Mesendoderm (in vitro differentiated cells): Measurements from ENCODE around the gene UBASH3B.

Source experiments
- DNase-seq: peaks from one replicate; pipeline ENCODE4 v3.0.0; 2013
- H2AK5ac ChIP-seq: 2 replicates; pipeline ENCODE4 v1.6.1; 2013; ENCODE audit warnings: low read length, inconsistent platforms
- H2BK120ac ChIP-seq: 2 replicates; pipeline ENCODE4 v1.6.1; 2013; ENCODE audit warnings: low read depth, mild to moderate bottlenecking, low read length, moderate library complexity, mixed read lengths
- H2BK15ac ChIP-seq: replicated peaks from 2 replicates; pipeline ENCODE4 v1.6.1; 2013; ENCODE audit warnings: low read depth, mild to moderate bottlenecking, moderate library complexity
- H2BK5ac ChIP-seq: 2 replicates; pipeline ENCODE4 v1.6.1; 2013; ENCODE audit warnings: low read length, inconsistent platforms
- H3K18ac ChIP-seq: 2 replicates; pipeline ENCODE4 v1.6.1; 2013; ENCODE audit warnings: mild to moderate bottlenecking, low read length, mixed read lengths
- H3K23ac ChIP-seq: one replicate; pipeline ENCODE4 v1.6.1; 2013; ENCODE audit warnings: low read length
- H3K27ac ChIP-seq: 2 replicates; pipeline ENCODE4 v1.5.1; 2013; ENCODE audit warnings: low read depth, mild to moderate bottlenecking, inconsistent platforms, low read length, moderate library complexity
- H3K27me3 ChIP-seq: 2 replicates; pipeline ENCODE4 v1.6.1; 2013; ENCODE audit warnings: low read length, control low read depth, mild to moderate bottlenecking, inconsistent platforms; ENCODE audit not compliant: insufficient read depth, poor library complexity
- H3K36me3 ChIP-seq: 2 replicates; pipeline ENCODE4 v1.6.1; 2013; ENCODE audit warnings: low read length, inconsistent platforms; ENCODE audit not compliant: control insufficient read depth, insufficient read depth
- H3K4ac ChIP-seq: one replicate; pipeline ENCODE4 v1.6.1; 2013; ENCODE audit warnings: low read depth, mild to moderate bottlenecking, low read length, moderate library complexity
- H3K4me1 ChIP-seq: 2 replicates; pipeline ENCODE4 v1.6.1; 2013; ENCODE audit warnings: low read depth, low read length, inconsistent platforms; ENCODE audit not compliant: control insufficient read depth
- H3K4me2 ChIP-seq: 2 replicates; pipeline ENCODE4 v1.6.1; 2013; ENCODE audit warnings: low read length
- H3K4me3 ChIP-seq: 2 replicates; pipeline ENCODE4 v1.5.1; 2013; ENCODE audit warnings: mild to moderate bottlenecking, low read length
- H3K56ac ChIP-seq: one replicate; pipeline ENCODE4 v1.6.1; 2013; ENCODE audit warnings: low read length
- H3K79me1 ChIP-seq: 2 replicates; pipeline ENCODE4 v1.6.1; 2013; ENCODE audit warnings: low read length, inconsistent platforms
- H3K79me2 ChIP-seq: 2 replicates; pipeline ENCODE4 v1.6.1; 2013; ENCODE audit warnings: mild to moderate bottlenecking, low read length; ENCODE audit not compliant: control insufficient read depth, insufficient read depth
- H3K9ac ChIP-seq: 2 replicates; pipeline ENCODE4 v1.6.1; 2013; ENCODE audit warnings: low read length, inconsistent platforms
- H4K5ac ChIP-seq: one replicate; pipeline ENCODE4 v1.6.1; 2013; ENCODE audit warnings: low read length
- H4K8ac ChIP-seq: one replicate; pipeline ENCODE4 v1.6.1; 2013; ENCODE audit warnings: low read depth, mild to moderate bottlenecking, control low read depth, low read length, moderate library complexity
- WGBS: extraction: QIAGEN DNeasy Blood & Tissue Kit; methylation state at CpG from one replicate; pipeline ENCODE4 v1.1.7; 2013; ENCODE audit warnings: low lambda C conversion rate, missing lambda C conversion rate; ENCODE audit not compliant: insufficient coverage; ENCODE audit errors: extremely low coverage; 5-methylcytosine and 5-hydroxymethylcytosine counted together

The UBASH3B gene

DNA sequence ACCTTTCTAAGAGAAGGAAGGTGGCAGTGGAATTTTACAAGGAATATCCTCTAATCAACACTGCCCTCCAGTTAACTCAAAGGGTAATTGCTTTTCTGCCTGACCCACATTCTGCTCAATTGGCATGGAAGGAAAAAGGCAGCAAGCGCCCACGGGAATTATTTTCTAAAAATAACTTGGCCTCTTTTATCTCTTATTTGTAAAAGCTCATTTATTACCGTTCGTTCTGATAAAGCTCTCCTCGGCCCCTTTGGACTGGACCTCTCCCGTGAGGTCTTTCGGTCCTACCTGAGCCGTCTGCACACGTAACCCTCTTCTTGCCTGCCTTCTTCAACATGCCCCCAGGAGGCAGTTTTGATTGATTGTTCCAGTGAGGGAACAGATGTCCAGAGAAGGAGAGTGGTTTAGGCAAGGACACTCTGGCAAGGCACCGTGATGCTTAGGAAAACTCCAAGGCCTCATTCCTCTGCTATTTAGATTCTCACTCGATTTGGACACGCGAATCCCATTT, 129.6 kb downstream of the UBASH3B start:
- WGBS = no CpG with 5 or more reads among the region's 13 CpGs
- Histone ChIP-seq H3K4me3 (no peak overlapping the region), H3K4ac (no peak overlapping the region), H3K56ac (no peak overlapping the region), H4K5ac (no peak overlapping the region), H3K27me3 (no peaks in the 10 kb centered on the region), H2BK15ac (no peak overlapping the region), H2BK120ac (no peak overlapping the region), H3K36me3 (no peaks in the 10 kb centered on the region), H3K79me2 (no peaks in the 10 kb centered on the region), H3K27ac (no peak overlapping the region), H3K9ac (no peak overlapping the region), H3K4me1 (no peaks in the 10 kb centered on the region), H3K18ac (no peak overlapping the region), H3K4me2 (no peak overlapping the region), H4K8ac (no peak overlapping the region), H2AK5ac (no peak overlapping the region), H3K23ac (no peak overlapping the region), H2BK5ac (no peak overlapping the region), H3K79me1 (no peaks in the 10 kb centered on the region)
- no peak for DNase-seq

DNA sequence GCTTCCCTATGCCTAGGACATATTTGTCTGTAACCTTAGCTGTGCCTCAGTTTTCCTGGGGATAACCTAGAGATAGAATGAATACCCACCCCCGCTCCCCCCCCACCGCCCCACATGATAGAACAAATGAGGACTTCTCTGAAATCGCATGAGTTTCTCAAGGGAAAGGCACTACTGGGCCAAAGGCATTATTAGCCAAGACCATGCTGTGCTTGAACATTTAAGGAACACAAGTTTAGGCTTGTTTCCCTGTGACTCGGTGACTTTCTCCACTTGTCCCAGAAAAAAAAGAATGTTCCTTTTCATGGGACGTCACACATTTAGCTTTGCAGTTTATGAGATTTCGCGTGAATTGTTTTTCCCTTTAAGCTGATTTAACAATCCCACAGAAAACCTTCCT, 131.4 kb downstream of the UBASH3B start:
- Histone ChIP-seq H3K27ac (no peak overlapping the region), H4K8ac (no peak overlapping the region), H3K56ac (no peak overlapping the region), H3K23ac (no peak overlapping the region), H3K36me3 (no peaks in the 10 kb centered on the region), H3K27me3 (no peaks in the 10 kb centered on the region), H3K4me2 (no peak overlapping the region), H3K79me1 (no peaks in the 10 kb centered on the region), H2BK15ac (no peak overlapping the region), H3K4ac (no peak overlapping the region), H2BK5ac (no peak overlapping the region), H2AK5ac (no peak overlapping the region), H3K18ac (no peak overlapping the region), H3K4me1 (no peaks in the 10 kb centered on the region), H3K9ac (no peak overlapping the region), H3K4me3 (no peak overlapping the region), H3K79me2 (no peaks in the 10 kb centered on the region), H4K5ac (no peak overlapping the region), H2BK120ac (no peak overlapping the region)
- no CpG with 5 or more reads among the region's 7 CpGs for WGBS
- DNase-seq = no peak

DNA sequence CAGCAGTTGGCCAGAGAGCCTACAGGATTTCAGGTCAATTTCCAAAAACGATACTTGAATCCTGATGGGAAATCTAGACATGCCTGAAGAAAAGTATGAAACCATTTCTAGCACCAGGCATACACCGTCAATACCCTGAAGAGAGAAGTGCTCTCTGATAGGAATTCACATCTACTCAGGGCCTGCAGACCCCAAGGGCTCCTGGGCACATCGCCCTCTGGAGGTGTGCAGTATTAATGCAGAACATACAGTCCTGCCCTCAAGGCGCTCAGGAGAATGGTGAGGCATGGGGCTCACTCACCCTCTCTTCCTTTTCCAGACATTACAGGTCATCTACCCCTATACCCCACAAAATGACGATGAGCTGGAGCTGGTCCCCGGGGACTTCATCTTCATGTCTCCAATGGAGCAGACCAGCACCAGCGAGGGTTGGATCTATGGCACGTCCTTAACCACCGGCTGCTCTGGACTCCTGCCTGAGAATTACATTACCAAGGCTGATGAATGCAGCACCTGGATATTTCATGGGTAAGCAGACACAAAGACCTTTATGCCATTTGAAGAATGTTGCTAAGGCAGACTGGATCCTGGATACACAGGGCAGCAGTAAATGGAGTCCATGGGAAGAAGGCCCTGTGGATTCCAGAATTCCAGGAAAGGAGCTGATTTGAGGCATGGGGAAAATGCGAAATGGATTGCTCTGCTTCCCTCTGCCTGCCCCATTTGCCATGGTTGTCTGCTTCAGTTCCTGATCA, 133.4 kb downstream of the UBASH3B start:
- Histone ChIP-seq H3K23ac (no peak overlapping the region), H3K4me1 (no peaks in the 10 kb centered on the region), H4K5ac (no peak overlapping the region), H2BK15ac (no peak overlapping the region), H2BK5ac (no peak overlapping the region), H3K56ac (no peak overlapping the region), H3K4ac (no peak overlapping the region), H3K18ac (no peak overlapping the region), H4K8ac (no peak overlapping the region), H3K27me3 (no peaks in the 10 kb centered on the region), H3K79me2 (no peaks in the 10 kb centered on the region), H3K36me3 (no peaks in the 10 kb centered on the region), H2AK5ac (no peak overlapping the region), H3K4me3 (no peak overlapping the region), H3K9ac (no peak overlapping the region), H3K4me2 (no peak overlapping the region), H2BK120ac (no peak overlapping the region), H3K27ac (no peak overlapping the region), H3K79me1 (no peaks in the 10 kb centered on the region)
- no peak for DNase-seq
- WGBS = no CpG with 5 or more reads among the region's 10 CpGs

DNA sequence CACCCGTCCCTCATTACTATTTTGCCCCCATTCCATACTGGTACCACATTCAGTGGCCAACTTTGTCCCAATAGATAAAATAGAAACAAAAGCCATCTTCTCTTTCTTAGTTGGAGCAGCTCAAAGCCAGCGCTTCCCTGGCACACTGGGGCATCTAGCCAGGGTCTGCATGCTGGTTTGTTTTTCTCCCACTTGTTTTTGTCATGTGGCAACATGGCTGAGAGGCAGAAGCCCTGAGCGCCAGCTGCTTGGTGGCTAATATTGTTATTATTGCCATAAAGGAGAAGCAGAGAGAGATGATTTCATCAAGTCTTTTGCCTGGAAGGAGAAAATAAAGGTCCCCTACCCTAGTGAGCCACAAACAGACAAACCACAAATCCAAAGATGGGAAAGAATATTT, 134.4 kb downstream of the UBASH3B start:
- Histone ChIP-seq H3K27ac (no peak overlapping the region), H2BK120ac (no peak overlapping the region), H3K4me2 (no peak overlapping the region), H3K9ac (no peak overlapping the region), H3K4me3 (no peak overlapping the region), H3K79me2 (no peaks in the 10 kb centered on the region), H3K18ac (no peak overlapping the region), H4K8ac (no peak overlapping the region), H3K56ac (no peak overlapping the region), H2AK5ac (no peak overlapping the region), H3K79me1 (no peaks in the 10 kb centered on the region), H3K27me3 (no peaks in the 10 kb centered on the region), H2BK15ac (no peak overlapping the region), H3K36me3 (no peaks in the 10 kb centered on the region), H2BK5ac (no peak overlapping the region), H3K4ac (no peak overlapping the region), H3K23ac (no peak overlapping the region), H4K5ac (no peak overlapping the region), H3K4me1 (peaks cover 3% of the 10 kb centered on the region)
- DNase-seq = no peak
- WGBS = no CpG with 5 or more reads among the region's 3 CpGs

DNA sequence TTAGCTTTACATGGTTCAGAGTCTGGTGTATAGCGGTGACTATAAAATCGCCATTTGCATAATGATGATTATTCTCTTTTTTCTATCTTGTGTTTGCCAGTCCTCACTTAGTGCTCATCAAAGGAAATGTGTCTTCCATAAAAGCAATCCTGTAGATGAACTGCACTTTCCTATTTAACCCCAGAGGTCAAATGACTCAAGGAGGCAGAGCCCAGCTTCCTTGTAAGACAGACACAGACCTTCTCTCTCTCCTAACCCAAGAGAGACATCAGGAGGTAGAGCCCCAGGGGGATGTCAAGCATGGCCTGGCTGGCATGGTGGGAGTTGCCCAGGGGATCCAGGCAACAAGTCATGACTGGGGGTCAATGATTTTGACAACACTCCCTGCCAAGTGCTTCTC, 135.9 kb downstream of the UBASH3B start:
- H3K27me3 ChIP-seq = no peaks in the 10 kb centered on the region
- H2BK5ac ChIP-seq = no peak overlapping the region
- H3K4ac ChIP-seq = no peak overlapping the region
- no peak overlapping the region for H3K4me2 ChIP-seq
- no peak overlapping the region for H3K18ac ChIP-seq
- H2BK15ac ChIP-seq = no peak overlapping the region
- no peak overlapping the region for H3K27ac ChIP-seq
- H2AK5ac ChIP-seq = no peak overlapping the region
- DNase-seq = no peak
- no peak overlapping the region for H3K56ac ChIP-seq
- peaks cover 3% of the 10 kb centered on the region for H3K4me1 ChIP-seq
- no CpG with 5 or more reads among the region's 2 CpGs for WGBS
- H3K36me3 ChIP-seq = no peaks in the 10 kb centered on the region
- H4K5ac ChIP-seq = no peak overlapping the region
- H4K8ac ChIP-seq = no peak overlapping the region
- no peaks in the 10 kb centered on the region for H3K79me1 ChIP-seq
- no peak overlapping the region for H3K4me3 ChIP-seq
- no peak overlapping the region for H3K9ac ChIP-seq
- no peak overlapping the region for H2BK120ac ChIP-seq
- no peaks in the 10 kb centered on the region for H3K79me2 ChIP-seq
- no peak overlapping the region for H3K23ac ChIP-seq

DNA sequence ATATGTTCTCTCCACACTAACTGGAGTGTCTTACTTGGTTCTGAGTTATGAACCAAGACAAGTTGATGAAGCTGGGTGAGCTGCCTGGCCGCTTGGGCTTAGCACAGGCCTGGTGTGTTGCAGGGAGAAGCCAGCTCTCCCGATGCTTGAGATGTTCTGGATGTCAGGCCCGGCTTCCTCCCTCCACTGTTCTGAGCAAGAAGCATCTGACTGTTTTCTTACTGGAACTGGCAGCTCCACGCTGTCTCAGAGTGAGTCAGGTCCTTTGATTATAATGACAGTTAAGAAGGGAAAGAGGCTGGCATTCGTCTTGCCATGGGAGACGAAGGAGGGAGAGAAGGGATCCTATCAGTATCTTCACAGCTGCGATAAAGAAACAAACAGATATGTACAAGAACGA, 136.3 kb downstream of the UBASH3B start:
- Histone ChIP-seq H3K23ac (no peak overlapping the region), H3K4ac (no peak overlapping the region), H3K36me3 (peaks cover 2% of the 10 kb centered on the region), H3K4me2 (no peak overlapping the region), H2AK5ac (no peak overlapping the region), H2BK15ac (no peak overlapping the region), H3K18ac (no peak overlapping the region), H3K4me3 (no peak overlapping the region), H3K79me2 (no peaks in the 10 kb centered on the region), H2BK5ac (no peak overlapping the region), H4K8ac (no peak overlapping the region), H2BK120ac (no peak overlapping the region), H3K56ac (no peak overlapping the region), H3K4me1 (peaks cover 3% of the 10 kb centered on the region), H3K27me3 (no peaks in the 10 kb centered on the region), H3K9ac (no peak overlapping the region), H4K5ac (no peak overlapping the region), H3K27ac (no peak overlapping the region), H3K79me1 (no peaks in the 10 kb centered on the region)
- DNase-seq = no peak
- WGBS = no CpG with 5 or more reads among the region's 8 CpGs
